IMR-90 (cell line): ENCODE results near the gene SPSB2.

Experiments
- MAFK ChIP-seq: IDR thresholded peaks from 2 replicates; pipeline ENCODE4 v1.6.1; 2012; ENCODE audit warnings: low read depth, low read length, improper control_type of control experiment
- POLR2A ChIP-seq: IDR thresholded peaks from 2 replicates; pipeline ENCODE4 v1.6.1; 2012; ENCODE audit warnings: mild to moderate bottlenecking, low read depth, low read length
- RCOR1 ChIP-seq: IDR thresholded peaks from 2 replicates; pipeline ENCODE4 v1.6.1; 2012; ENCODE audit warnings: mild to moderate bottlenecking, low read length, improper control_type of control experiment; ENCODE audit not compliant: insufficient replicate concordance
- TF ChIP-seq, protein P1 (sequence below): conservative IDR thresholded peaks from 2 replicates; pipeline ENCODE4 v1.5.1; 2012; ENCODE audit warnings: mild to moderate bottlenecking, low read depth, low read length, improper control_type of control experiment
- TF ChIP-seq, protein P2 (sequence below): fragments of 150-350 bp; IDR thresholded peaks from 2 replicates; pipeline ENCODE4 v1.6.1; 2017; ENCODE audit warnings: mild to moderate bottlenecking, antibody characterized with exemption, low read length, low read depth

DNA sequence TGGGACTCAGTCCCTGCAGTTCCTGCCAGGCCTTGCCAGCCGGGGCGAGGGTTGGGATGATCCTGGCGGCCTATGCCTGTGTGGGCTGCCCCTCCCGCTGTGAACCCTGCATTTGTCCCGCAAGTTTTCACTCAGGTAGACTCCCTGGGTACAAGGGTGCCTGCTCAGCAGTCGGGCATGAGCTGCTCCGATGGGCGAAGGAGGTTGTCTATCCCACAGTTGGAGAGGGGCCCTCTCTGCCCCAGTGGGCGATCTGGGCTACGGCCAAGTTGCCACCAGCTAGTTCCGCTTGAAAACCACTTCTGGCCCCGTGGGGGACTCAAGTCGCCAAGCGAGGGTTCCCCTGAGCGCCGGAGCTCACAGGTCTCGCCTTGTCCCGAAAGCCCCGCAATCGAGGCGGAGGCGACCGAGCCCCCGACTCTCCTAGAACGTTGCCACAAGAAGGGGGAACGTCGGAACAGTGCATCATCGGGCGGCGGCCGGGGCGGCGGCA, 6.1 kb downstream of the SPSB2 start:
- TF ChIP-seq MAFK (no peak), POLR2A (no peak), RCOR1 (no peak)
- TF ChIP-seq, protein P1, sequence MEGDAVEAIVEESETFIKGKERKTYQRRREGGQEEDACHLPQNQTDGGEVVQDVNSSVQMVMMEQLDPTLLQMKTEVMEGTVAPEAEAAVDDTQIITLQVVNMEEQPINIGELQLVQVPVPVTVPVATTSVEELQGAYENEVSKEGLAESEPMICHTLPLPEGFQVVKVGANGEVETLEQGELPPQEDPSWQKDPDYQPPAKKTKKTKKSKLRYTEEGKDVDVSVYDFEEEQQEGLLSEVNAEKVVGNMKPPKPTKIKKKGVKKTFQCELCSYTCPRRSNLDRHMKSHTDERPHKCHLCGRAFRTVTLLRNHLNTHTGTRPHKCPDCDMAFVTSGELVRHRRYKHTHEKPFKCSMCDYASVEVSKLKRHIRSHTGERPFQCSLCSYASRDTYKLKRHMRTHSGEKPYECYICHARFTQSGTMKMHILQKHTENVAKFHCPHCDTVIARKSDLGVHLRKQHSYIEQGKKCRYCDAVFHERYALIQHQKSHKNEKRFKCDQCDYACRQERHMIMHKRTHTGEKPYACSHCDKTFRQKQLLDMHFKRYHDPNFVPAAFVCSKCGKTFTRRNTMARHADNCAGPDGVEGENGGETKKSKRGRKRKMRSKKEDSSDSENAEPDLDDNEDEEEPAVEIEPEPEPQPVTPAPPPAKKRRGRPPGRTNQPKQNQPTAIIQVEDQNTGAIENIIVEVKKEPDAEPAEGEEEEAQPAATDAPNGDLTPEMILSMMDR: no peak
- TF ChIP-seq, protein P2, sequence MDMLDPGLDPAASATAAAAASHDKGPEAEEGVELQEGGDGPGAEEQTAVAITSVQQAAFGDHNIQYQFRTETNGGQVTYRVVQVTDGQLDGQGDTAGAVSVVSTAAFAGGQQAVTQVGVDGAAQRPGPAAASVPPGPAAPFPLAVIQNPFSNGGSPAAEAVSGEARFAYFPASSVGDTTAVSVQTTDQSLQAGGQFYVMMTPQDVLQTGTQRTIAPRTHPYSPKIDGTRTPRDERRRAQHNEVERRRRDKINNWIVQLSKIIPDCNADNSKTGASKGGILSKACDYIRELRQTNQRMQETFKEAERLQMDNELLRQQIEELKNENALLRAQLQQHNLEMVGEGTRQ: no peak
